NCI-H128 (cell line): ENCODE results near the gene MAML3.
A peak's percentile ranks its signal among the peaks of the same experiment; 100 is the strongest.

Source experiments
- DNase-seq: peaks from one replicate; lab custom pipeline; 2025; ENCODE audit not compliant: unreplicated experiment; lab: John Stamatoyannopoulos, UW

The MAML3 gene

GRCh38 chr4:140153718-140154571 is at the start of gene MAML3:
TSS of gene MAML3 (minus strand) at chr4:140154184. CDS start at chr4:140153327, 857 bp downstream.
- peak; percentile 80 for DNase-seq

GRCh38 chr4:140198942-140199341 is 45.0 kb upstream of the MAML3 start:
- DNase-seq, result no peak

- no peak for DNase-seq
These were observed 41.8 kb upstream of the MAML3 start for GRCh38 chr4:140195806-140196205.

- DNase-seq, result no peak
These were observed 35.8 kb upstream of the MAML3 start for GRCh38 chr4:140189805-140190204.

- DNase-seq, result no peak
These were observed 35.0 kb upstream of the MAML3 start for GRCh38 chr4:140188975-140189374.

GRCh38 chr4:140187316-140187695 is 33.3 kb upstream of the MAML3 start:
- DNase-seq, result no peak

- no peak for DNase-seq
These were observed 32.8 kb upstream of the MAML3 start for GRCh38 chr4:140186651-140187315.

GRCh38 chr4:140186082-140186438 is 32.1 kb upstream of the MAML3 start:
- DNase-seq, result no peak

- no peak for DNase-seq
These were observed 31.6 kb upstream of the MAML3 start for GRCh38 chr4:140185412-140186081.

GRCh38 chr4:140183270-140183669 is 29.3 kb upstream of the MAML3 start:
- no peak for DNase-seq

- no peak for DNase-seq
These were observed 26.6 kb upstream of the MAML3 start for GRCh38 chr4:140180577-140180976.

GRCh38 chr4:140176735-140177134 is 22.8 kb upstream of the MAML3 start:
- no peak for DNase-seq

GRCh38 chr4:140174543-140174942 is 20.6 kb upstream of the MAML3 start:
- no peak for DNase-seq

- no peak for DNase-seq
These were observed 19.0 kb upstream of the MAML3 start for GRCh38 chr4:140172960-140173359.

- no peak for DNase-seq
These were observed 16.3 kb upstream of the MAML3 start for GRCh38 chr4:140170299-140170698.

GRCh38 chr4:140168936-140169335 is 15.0 kb upstream of the MAML3 start:
- DNase-seq, result no peak

- no peak for DNase-seq
These were observed 14.5 kb upstream of the MAML3 start for GRCh38 chr4:140168474-140168873.

GRCh38 chr4:140163029-140163810 is 9.2 kb upstream of the MAML3 start:
- DNase-seq, result no peak

GRCh38 chr4:140162596-140162995 is 8.6 kb upstream of the MAML3 start:
- DNase-seq, result no peak

- no peak for DNase-seq
These were observed 4.5 kb upstream of the MAML3 start for GRCh38 chr4:140158365-140159030.

- no peak for DNase-seq
These were observed 3.4 kb upstream of the MAML3 start for GRCh38 chr4:140157341-140157740.
